HCT116 (cell line): ENCODE results near the gene SCNN1B. TPM values are rescaled to one million over a fixed set of nuclear protein-coding genes. Genes with fewer than 3 reads are reported as not detected.

Source experiments
- ATAC-seq: fragments of 200-7000 bp; cut with Tn5 transposase; 2 replicates; pipeline ENCODE4 v1.9.1; 2020; ENCODE audit warnings: mild to moderate bottlenecking, moderate library complexity
- BruUV-seq: library from RNA; stranded (reverse); fragments of 400-500 nt; replicated peaks from 2 replicates; lab custom pipeline; 2021; lab: Mats Ljungman, UMichigan
- CTCF ChIA-PET: fragments of 300-600 bp; sonication (Branson Sonifier 250); formaldehyde crosslinking; loops from one replicate; lab custom pipeline; 2021; ENCODE audit warnings: antibody characterized with exemption; lab: Charles Lee
- POLR2A ChIA-PET: fragments of 300-600, 350-600 bp; sonication (Branson Sonifier 250); formaldehyde crosslinking; loops from one replicate; lab custom pipeline; 2021; ENCODE audit warnings: antibody characterized with exemption; lab: Charles Lee
- RAD21 ChIA-PET, 2 experiments: fragments of 300-600 bp; sonication (Branson Sonifier 250); formaldehyde crosslinking; loops; one replicate each; lab custom pipeline; 2023; ENCODE audit warnings: low total read pairs in 2 of 2; ENCODE audit not compliant: uncharacterized antibody in 2 of 2, unreplicated experiment in 2 of 2, low non-redundant PET in 1 of 2; lab: Charles Lee
- DNase-seq: peaks from one replicate; pipeline ENCODE4 v3.0.0-alpha.2; 2010; ENCODE audit warnings: low read depth, low spot score
- H2AFZ ChIP-seq: fragments of 200-600 bp; shearing (Covaris generic), sonication (generic); 2 replicates; pipeline ENCODE4 v1.6.1; 2017; ENCODE audit warnings: low read depth, mixed run types, mixed read lengths, antibody characterized with exemption, low read length; ENCODE audit not compliant: poor library complexity, severe bottlenecking
- H3K27ac ChIP-seq: 2 replicates; pipeline ENCODE4 v1.5.1; 2012; ENCODE audit warnings: low read depth, low read length
- H3K27me3 ChIP-seq: fragments of 200-600 bp; sonication (generic); 2 replicates; pipeline ENCODE4 v1.6.1; 2016; ENCODE audit warnings: mixed run types, low read length, mixed read lengths; ENCODE audit not compliant: insufficient read depth
- H3K36me3 ChIP-seq, 2 experiments: fragments of 200-500 bp in 1 of 2; fragments of 200-600 bp in 1 of 2; sonication (Bioruptor generic) in 1 of 2; sonication (generic) in 1 of 2; 2 replicates each; pipeline versions ENCODE4 v1.5.1 to v1.6.1; 2014 to 2016; ENCODE audit warnings: low read length in 2 of 2, inconsistent platforms in 1 of 2, mixed read lengths in 1 of 2, mixed run types in 1 of 2; ENCODE audit not compliant: insufficient read depth in 2 of 2, control insufficient read depth in 1 of 2
- H3K4me1 ChIP-seq, 2 experiments: fragments of 200-600 bp in 1 of 2; sonication (generic) in 1 of 2; 2 replicates each; pipeline versions ENCODE4 v1.5.1 to v1.6.1; 2012 to 2017; ENCODE audit warnings: low read length in 2 of 2, inconsistent platforms in 1 of 2, mild to moderate bottlenecking in 1 of 2, mixed read lengths in 1 of 2, mixed run types in 1 of 2, moderate library complexity in 1 of 2; ENCODE audit not compliant: insufficient read depth in 2 of 2, control insufficient read depth in 1 of 2
- H3K4me2 ChIP-seq: fragments of 200-600 bp; sonication (generic); 2 replicates; pipeline ENCODE4 v1.6.1; 2017; ENCODE audit warnings: mixed run types, low read length, mixed read lengths
- H3K4me3 ChIP-seq, 2 experiments: fragments of 200-600 bp in 1 of 2; sonication (generic) in 1 of 2; replicated peaks in 1 of 2; 2 replicates each; pipeline ENCODE4 v1.5.1; 2011 to 2016; ENCODE audit warnings: low read length in 2 of 2, control low read depth in 1 of 2, low read depth in 1 of 2, mild to moderate bottlenecking in 1 of 2, mixed read lengths in 1 of 2, mixed run types in 1 of 2
- H3K79me2 ChIP-seq: fragments of 200-600 bp; sonication (generic); 2 replicates; pipeline ENCODE4 v1.6.1; 2017; ENCODE audit warnings: mild to moderate bottlenecking, mixed run types, low read length, moderate library complexity, mixed read lengths; ENCODE audit not compliant: insufficient read depth
- H3K9ac ChIP-seq: fragments of 200-600 bp; sonication (generic); 2 replicates; pipeline ENCODE4 v1.6.1; 2016; ENCODE audit warnings: low read length, mixed read lengths
- H3K9me2 ChIP-seq: fragments of 200-600 bp; sonication (generic), shearing (Covaris generic); 2 replicates; pipeline ENCODE4 v1.6.1; 2017; ENCODE audit warnings: mixed run types, mild to moderate bottlenecking, moderate library complexity; ENCODE audit not compliant: insufficient read depth
- H3K9me3 ChIP-seq, 2 experiments: fragments of 200-500 bp in 1 of 2; fragments of 200-600 bp in 1 of 2; sonication (Bioruptor generic) in 1 of 2; sonication (generic) in 1 of 2; 2 replicates each; pipeline ENCODE4 v1.6.1; 2014 to 2017; ENCODE audit warnings: low read length in 2 of 2, mixed read lengths in 2 of 2, inconsistent platforms in 1 of 2, low read depth in 1 of 2, mild to moderate bottlenecking in 1 of 2, mixed run types in 1 of 2, moderate library complexity in 1 of 2; ENCODE audit not compliant: control insufficient read depth in 1 of 2, insufficient read depth in 1 of 2
- H4K20me1 ChIP-seq: fragments of 200-600 bp; sonication (generic), shearing (Covaris generic); 2 replicates; pipeline ENCODE4 v1.6.1; 2017; ENCODE audit warnings: mixed run types, mild to moderate bottlenecking, moderate library complexity; ENCODE audit not compliant: insufficient read depth
- CBX3 ChIP-seq: IDR thresholded peaks from 2 replicates; pipeline ENCODE4 v1.6.1; 2012; ENCODE audit warnings: low read depth
- CTCF ChIP-seq, 3 experiments: fragments of 200-600 bp in 1 of 3; sonication (generic) in 1 of 3; IDR thresholded peaks in 2 of 3; conservative IDR thresholded peaks in 1 of 3; 2 replicates each; pipeline ENCODE4 v1.5.1; 2012 to 2017; ENCODE audit warnings: low read depth in 2 of 3, low read length in 2 of 3, antibody characterized with exemption in 1 of 3, borderline replicate concordance in 1 of 3, control low read depth in 1 of 3, mild to moderate bottlenecking in 1 of 3, mixed read lengths in 1 of 3, mixed run types in 1 of 3, moderate library complexity in 1 of 3; ENCODE audit not compliant: insufficient read depth in 1 of 3
- ELF1 ChIP-seq: IDR thresholded peaks from 2 replicates; pipeline ENCODE4 v1.6.1; 2012; ENCODE audit warnings: low read depth, borderline replicate concordance
- JUND ChIP-seq: IDR thresholded peaks from 2 replicates; pipeline ENCODE4 v1.6.1; 2012
- YY1 ChIP-seq: IDR thresholded peaks from 2 replicates; pipeline ENCODE4 v1.6.1; 2011; ENCODE audit warnings: low read length, low read depth, moderate library complexity, mild to moderate bottlenecking; ENCODE audit not compliant: insufficient replicate concordance; ENCODE audit errors: extremely low read depth
- ZFX ChIP-seq: fragments of 450-650 bp; IDR thresholded peaks from 2 replicates; pipeline ENCODE4 v1.6.1; 2017
- ZNF274 ChIP-seq: fragments of 200-500 bp; sonication (Bioruptor generic); IDR thresholded peaks from 2 replicates; pipeline ENCODE4 v1.6.1; 2014; ENCODE audit warnings: mild to moderate bottlenecking, low read depth, low read length, inconsistent platforms
- intact Hi-C: fragments of 100-400 bp; cut with micrococcal nuclease; formaldehyde crosslinking; loops from 2 replicates; pipeline ENCODE4 v1.10.0; 2022
- total RNA-seq: library from RNA; stranded (reverse); gene quantifications from one replicate; pipeline ENCODE4 v1.2.1, GENCODE V29; 2021; ENCODE audit not compliant: unreplicated experiment
- TF ChIP-seq, protein P1 (sequence below): IDR thresholded peaks from 2 replicates; pipeline ENCODE4 v1.6.1; 2012
- TF ChIP-seq, protein P2 (sequence below): IDR thresholded peaks from 2 replicates; pipeline ENCODE4 v1.6.1; 2012; ENCODE audit warnings: low read depth
- TF ChIP-seq, protein P3 (sequence below): IDR thresholded peaks from 2 replicates; pipeline ENCODE4 v1.6.1; 2011; ENCODE audit warnings: mild to moderate bottlenecking, low read length, moderate library complexity; ENCODE audit not compliant: insufficient replicate concordance; ENCODE audit errors: extremely low read depth

Gene SCNN1B
- total RNA-seq, 1 experiment from 2014 or later = 0.37 TPM

DNA sequence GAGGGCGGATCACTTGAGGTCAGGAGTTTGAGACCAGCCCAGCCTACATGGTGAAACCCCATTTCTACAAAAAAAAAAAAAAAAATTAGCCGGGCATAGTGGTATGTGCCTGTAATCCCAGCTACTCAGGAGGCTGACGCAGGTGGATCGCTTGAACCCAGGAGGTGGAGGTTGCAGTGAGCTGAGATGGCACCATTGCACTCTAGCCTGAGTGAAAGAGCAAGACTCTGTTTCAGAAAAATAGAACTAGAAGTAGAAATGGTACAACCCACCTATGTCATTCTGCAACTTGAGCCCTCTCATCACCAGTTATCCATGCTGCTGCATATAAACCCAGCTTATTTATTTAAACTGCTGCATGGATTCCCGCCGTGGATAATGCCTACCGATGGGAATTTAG, 1.6 kb downstream of the SCNN1B start:
- POLR2A ChIA-PET = no interaction called here
- ATAC-seq = no peak
- no peaks in the 10 kb centered on the region; a peak in 1 of 4 replicates for H3K4me1 ChIP-seq
- no peak overlapping the region for H3K9ac ChIP-seq
- no peak overlapping the region for H3K4me3 ChIP-seq
- no TSS peak for BruUV-seq
- no peaks in the 10 kb centered on the region for H3K9me3 ChIP-seq
- CTCF ChIA-PET = interaction anchor here (2.2 kb wide), 1 partner anchor 132 kb away, joined by 6 read pairs; no protein-coding TSS in a partner anchor
- no peak overlapping the region for H3K4me2 ChIP-seq
- H4K20me1 ChIP-seq = no peaks in the 10 kb centered on the region
- no peaks in the 10 kb centered on the region for H3K79me2 ChIP-seq
- no peak overlapping the region for H3K27ac ChIP-seq
- no peaks in the 10 kb centered on the region for H3K9me2 ChIP-seq
- TF ChIP-seq, protein P1, sequence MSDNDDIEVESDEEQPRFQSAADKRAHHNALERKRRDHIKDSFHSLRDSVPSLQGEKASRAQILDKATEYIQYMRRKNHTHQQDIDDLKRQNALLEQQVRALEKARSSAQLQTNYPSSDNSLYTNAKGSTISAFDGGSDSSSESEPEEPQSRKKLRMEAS = no peak
- TF ChIP-seq ELF1 = no peak
- TF ChIP-seq CBX3 = no peak
- no peak for TF ChIP-seq YY1
- RAD21 ChIA-PET = no interaction called here
- no peak for DNase-seq
- no peaks in the 10 kb centered on the region for H3K36me3 ChIP-seq
- no peak overlapping the region for H2AFZ ChIP-seq
- intact Hi-C loops = no loop called here
- peaks cover 13% of the 10 kb centered on the region; the same call in 1 of the 2 replicates for H3K27me3 ChIP-seq

GRCh38 chr16:23304620-23305019, 2.5 kb downstream of the SCNN1B start:
- H3K27ac ChIP-seq = no peak overlapping the region
- H3K27me3 ChIP-seq = peaks cover 13% of the 10 kb centered on the region; the same call in 1 of the 2 replicates
- RAD21 ChIA-PET = no interaction called here
- no peak overlapping the region for H3K4me3 ChIP-seq
- POLR2A ChIA-PET = no interaction called here
- DNase-seq (no peak), ATAC-seq (no peak)
- no peaks in the 10 kb centered on the region for H3K9me3 ChIP-seq
- no peaks in the 10 kb centered on the region for H3K9me2 ChIP-seq
- TF ChIP-seq, protein P2, sequence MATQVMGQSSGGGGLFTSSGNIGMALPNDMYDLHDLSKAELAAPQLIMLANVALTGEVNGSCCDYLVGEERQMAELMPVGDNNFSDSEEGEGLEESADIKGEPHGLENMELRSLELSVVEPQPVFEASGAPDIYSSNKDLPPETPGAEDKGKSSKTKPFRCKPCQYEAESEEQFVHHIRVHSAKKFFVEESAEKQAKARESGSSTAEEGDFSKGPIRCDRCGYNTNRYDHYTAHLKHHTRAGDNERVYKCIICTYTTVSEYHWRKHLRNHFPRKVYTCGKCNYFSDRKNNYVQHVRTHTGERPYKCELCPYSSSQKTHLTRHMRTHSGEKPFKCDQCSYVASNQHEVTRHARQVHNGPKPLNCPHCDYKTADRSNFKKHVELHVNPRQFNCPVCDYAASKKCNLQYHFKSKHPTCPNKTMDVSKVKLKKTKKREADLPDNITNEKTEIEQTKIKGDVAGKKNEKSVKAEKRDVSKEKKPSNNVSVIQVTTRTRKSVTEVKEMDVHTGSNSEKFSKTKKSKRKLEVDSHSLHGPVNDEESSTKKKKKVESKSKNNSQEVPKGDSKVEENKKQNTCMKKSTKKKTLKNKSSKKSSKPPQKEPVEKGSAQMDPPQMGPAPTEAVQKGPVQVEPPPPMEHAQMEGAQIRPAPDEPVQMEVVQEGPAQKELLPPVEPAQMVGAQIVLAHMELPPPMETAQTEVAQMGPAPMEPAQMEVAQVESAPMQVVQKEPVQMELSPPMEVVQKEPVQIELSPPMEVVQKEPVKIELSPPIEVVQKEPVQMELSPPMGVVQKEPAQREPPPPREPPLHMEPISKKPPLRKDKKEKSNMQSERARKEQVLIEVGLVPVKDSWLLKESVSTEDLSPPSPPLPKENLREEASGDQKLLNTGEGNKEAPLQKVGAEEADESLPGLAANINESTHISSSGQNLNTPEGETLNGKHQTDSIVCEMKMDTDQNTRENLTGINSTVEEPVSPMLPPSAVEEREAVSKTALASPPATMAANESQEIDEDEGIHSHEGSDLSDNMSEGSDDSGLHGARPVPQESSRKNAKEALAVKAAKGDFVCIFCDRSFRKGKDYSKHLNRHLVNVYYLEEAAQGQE = no peak
- no peak for TF ChIP-seq CBX3
- no peak for TF ChIP-seq ZFX
- TF ChIP-seq ZNF274 = no peak
- TF ChIP-seq, protein P3, sequence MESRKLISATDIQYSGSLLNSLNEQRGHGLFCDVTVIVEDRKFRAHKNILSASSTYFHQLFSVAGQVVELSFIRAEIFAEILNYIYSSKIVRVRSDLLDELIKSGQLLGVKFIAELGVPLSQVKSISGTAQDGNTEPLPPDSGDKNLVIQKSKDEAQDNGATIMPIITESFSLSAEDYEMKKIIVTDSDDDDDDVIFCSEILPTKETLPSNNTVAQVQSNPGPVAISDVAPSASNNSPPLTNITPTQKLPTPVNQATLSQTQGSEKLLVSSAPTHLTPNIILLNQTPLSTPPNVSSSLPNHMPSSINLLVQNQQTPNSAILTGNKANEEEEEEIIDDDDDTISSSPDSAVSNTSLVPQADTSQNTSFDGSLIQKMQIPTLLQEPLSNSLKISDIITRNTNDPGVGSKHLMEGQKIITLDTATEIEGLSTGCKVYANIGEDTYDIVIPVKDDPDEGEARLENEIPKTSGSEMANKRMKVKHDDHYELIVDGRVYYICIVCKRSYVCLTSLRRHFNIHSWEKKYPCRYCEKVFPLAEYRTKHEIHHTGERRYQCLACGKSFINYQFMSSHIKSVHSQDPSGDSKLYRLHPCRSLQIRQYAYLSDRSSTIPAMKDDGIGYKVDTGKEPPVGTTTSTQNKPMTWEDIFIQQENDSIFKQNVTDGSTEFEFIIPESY = no peak
- TF ChIP-seq, protein P1 = no peak
- no peak for TF ChIP-seq JUND
- no peak for TF ChIP-seq CTCF (IDR thresholded peaks at IDR 0.05 in 2 of 3, conservative IDR thresholded peaks at IDR 0.05 in 1 of 3; ENCODE audit: borderline replicate concordance in 1 of 3, insufficient read depth in 1 of 3, low read depth in 2 of 3, low read length in 2 of 3)
- H4K20me1 ChIP-seq = no peaks in the 10 kb centered on the region
- no peak overlapping the region for H2AFZ ChIP-seq
- intact Hi-C loops = no loop called here
- CTCF ChIA-PET = interaction anchor here (1.5 kb wide), 1 partner anchor 131 kb away, joined by 6 read pairs; no protein-coding TSS in a partner anchor
- no TSS peak for BruUV-seq
- H3K9ac ChIP-seq = no peak overlapping the region
- H3K4me1 ChIP-seq = no peaks in the 10 kb centered on the region; a peak in 1 of 4 replicates
- H3K36me3 ChIP-seq = no peaks in the 10 kb centered on the region
- no peak overlapping the region for H3K4me2 ChIP-seq
- no peaks in the 10 kb centered on the region for H3K79me2 ChIP-seq
